ENCODE measurements around the gene VGLL4. TPM values are rescaled to one million over a fixed set of nuclear protein-coding genes. Genes with fewer than 3 reads are reported as not detected.

Gene VGLL4
- polyA plus RNA-seq, 5 donors: 95.0 to 117 (median 103) TPM

- no peak for DNase-seq
Observed at GRCh38 chr3:11508346-11509172, 135.2 kb downstream of the VGLL4 start.

GRCh38 chr3:11507719-11508118 lies 136.0 kb downstream of the VGLL4 start:
- DNase-seq: no peak

Other genes with a start within 250 kb of the VGLL4 start
- 10 to 100 TPM; 19.9 to 29.2 (median 22.6) TPM for gene TAMM41, start 203.0 kb upstream of the VGLL4 start, polyA plus RNA-seq (ENCODE audit: insufficient read depth in 1 of 5, insufficient read length in 5 of 5, low replicate concordance in 1 of 5)